GM21786 (cell line): ENCODE data around the gene DMBX1.

ENCODE experiments used
- ATAC-seq: cut with Tn5 transposase; IDR thresholded peaks from one replicate; pipeline ENCODE4 v1.9.1; 2021; ENCODE audit not compliant: unreplicated experiment

DMBX1 gene

DNA sequence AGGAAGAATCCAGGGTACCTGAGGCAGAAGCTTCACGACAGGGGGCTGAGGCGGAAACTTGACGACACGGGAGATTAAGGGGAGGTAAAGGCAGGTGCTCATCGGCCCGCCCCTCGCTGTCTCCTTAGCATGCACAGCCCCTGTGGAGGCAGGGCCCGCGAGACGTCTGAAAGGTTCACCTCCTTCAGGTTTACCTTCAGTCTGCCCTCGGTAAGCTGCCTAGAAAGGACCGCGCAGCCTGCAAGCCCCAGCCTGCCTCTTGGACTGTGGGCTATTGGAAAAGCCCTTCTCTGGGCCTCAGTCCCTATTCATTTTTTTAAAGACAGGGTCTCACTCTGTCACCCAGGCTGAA, 33.3 kb downstream of the DMBX1 start:
- no peak for ATAC-seq

DNA sequence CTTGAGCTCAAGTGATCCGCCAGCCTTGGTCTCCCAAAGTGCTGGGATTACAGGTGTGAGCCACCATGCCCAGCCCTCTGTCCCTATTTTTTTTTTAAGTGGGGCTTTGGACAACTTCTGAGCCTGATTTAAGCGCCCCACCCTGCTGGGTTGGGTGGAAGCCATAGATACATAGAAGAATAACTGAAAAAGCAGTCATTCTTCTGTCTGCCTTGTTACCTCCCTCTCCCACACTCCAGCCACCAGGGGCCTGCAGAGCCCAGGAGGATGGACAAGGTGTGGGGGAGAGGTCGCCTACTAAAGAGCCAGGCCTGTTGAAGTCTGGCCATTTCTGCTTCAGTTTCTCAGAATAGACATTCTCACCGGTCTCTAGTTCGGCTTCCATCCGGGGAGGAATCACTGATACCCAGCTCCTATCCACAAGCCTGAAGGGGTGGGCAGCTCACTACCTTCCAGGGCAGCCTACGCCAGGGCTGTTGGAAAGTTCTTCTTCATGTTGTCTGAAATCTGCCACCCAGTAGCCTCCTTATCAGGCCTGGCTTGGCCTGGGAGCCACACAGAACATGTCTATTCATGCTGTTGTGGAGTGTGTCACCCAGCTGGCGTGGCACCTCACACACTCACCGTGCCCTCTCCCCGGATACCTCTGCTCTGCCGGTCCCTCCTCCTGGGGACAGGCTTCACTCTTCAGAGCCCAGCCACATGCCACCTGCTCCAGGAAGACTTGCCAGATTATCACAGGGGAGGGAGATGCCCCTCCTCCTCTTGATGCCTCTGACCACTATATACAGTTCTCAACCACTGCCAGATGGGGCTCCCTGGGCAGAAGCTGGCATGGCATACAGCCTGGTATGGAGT, 34.1 kb downstream of the DMBX1 start:
- ATAC-seq = no peak

DNA sequence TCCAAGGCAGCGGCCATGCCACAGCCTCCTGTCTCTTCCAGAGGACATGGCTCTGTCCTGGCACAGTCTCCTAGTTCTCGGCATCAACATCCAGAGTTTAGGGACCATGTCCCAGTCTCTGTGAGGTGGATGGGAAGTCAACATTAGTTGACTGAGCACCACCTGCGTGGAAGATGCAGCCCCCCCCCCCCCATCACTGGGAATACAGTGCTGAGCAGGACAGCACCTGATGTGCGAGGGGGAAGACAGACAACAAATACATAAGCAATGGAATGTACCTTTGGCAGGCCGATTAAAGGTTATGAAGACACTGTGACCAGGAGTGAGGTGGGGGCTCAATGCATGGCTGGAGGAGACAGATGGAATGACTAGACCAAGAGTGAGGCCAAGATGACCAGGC, 35.2 kb downstream of the DMBX1 start:
- no peak for ATAC-seq

DNA sequence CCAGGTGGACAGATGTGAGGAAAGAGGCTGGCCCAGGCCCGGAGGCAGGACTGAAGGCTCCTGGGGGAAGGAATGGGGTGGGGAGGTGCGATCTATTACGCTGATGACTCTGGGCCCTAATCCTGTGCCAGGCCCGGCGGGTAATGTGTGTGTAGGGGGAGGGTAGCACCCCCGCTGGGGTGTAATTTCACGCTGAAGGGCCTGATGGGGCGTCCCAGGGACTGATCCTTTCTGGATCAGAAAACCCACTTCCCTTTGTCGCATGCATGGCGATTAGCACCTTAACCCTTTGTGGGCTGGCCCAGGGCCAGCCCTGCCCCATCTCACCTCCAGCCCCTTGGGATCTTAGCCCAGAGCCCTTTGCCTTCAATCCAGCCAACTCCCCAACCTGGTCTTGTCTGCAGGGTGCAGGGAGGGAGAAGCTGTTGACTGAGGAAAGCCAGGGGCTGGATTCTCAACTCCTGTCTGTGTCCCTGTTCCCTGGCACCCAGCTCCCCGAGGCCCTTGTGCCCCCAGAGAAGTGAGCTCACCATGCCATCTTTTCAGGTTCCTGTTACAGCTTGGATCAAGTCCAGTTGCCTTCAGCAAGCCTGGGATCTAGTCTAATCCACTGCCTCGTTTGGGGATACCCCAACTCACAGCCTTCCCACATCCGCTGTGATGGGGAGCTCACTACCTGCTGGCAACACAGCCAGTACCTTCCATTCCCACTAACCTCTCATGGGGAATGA, 35.8 kb downstream of the DMBX1 start:
- ATAC-seq = no peak

DNA sequence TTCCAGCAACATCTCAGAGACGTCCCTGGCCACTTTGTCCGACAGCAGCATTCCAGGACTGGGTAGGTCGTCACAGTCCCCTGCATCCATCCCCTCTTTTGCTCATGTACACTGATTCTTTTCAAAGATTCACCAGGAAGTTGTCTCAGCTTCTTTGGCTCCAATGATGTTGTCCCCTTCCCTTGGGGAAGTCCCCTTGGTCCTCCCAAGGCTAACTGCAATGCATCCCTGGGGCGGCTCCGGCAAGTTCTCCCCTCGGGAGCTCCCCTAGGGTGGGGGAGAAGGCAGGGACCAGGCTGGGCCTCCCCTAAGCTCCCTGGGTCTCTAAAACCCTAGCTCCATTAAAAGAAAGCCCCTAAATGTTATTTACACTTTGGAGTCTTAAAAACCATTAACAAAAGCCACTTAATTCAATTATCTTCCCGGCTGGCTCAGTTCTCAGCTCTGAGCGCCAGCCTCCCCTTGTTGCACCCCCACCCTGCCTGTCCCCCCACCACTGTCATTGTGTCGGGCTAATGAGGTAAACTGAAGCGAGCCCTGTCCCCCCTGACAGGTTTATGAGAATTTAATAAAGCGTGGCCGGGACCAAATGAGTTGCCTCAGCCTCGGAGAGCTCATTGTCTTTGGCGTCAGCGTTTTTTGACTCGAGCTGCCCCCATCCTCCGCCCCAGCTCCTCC, 36.5 kb downstream of the DMBX1 start:
- ATAC-seq = no peak

DNA sequence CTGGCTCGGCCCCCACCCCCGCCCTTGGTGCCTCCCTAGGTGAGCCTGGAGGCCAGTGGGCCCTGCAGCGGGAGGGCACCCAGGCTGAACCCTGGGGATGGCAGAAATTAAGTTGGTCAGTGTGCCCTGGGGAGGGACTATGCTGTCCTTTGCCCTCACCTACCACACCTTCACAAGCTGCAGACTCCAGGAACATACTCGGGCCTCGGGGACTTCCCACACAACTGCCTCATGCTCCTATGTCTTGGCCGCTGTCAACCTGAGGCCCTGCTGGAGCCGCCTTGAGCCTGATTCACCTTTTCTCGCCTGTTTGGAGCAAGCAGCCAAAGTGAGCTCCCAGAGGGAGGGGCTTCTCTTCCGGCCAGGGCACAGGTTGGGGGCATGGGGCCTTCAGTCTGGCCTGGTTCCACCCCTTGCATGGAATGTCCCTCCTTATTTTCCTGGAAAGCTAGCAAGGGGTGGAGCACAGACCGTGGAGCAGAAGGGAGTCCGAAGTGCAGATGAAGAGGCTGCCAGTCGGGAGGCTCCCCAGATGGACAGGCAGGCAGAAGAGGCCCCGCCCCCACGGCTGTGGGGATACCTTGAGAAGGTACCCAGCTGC, 37.2 kb downstream of the DMBX1 start:
- no peak for ATAC-seq

DNA sequence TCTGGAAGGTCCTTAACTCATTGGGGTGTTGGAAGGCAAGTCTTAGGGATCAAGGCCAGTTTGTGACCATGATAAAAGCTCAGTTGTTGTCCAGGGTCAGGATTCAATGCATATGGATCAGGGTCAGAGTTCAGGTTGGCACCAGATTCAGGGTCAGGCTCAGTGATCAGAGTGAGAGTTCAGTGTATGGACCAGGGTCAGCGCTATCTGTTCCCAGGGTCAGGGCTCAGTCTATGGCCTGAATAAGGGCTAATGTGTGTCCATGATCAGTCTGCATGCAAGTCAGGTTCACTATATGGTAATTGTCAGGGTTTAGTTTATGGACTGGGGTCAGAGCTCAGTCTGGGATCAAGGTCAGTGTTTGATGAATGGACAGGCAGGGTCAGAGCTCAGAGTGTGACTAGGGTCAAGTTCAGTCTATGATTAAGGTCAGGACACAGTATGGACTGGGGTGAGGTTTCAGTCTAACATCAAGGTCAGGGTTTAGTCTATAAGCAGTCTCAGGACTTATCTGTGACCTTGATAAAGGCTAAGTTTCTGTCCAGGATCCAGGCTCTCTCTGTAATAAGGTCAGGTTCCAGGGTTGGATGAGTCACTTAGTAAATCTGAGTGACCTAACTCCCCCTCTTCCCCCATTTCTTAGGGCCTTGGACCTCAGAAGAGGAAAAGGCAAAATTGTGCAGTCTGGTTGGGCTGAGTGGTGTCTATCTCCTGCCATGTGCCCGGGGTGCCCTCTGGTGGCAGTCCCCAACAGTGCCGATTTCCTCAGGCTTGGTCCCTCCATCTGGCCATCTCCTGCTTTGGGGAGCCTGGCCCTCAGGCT, 38.0 kb downstream of the DMBX1 start:
- ATAC-seq = peak; percentile 60

DNA sequence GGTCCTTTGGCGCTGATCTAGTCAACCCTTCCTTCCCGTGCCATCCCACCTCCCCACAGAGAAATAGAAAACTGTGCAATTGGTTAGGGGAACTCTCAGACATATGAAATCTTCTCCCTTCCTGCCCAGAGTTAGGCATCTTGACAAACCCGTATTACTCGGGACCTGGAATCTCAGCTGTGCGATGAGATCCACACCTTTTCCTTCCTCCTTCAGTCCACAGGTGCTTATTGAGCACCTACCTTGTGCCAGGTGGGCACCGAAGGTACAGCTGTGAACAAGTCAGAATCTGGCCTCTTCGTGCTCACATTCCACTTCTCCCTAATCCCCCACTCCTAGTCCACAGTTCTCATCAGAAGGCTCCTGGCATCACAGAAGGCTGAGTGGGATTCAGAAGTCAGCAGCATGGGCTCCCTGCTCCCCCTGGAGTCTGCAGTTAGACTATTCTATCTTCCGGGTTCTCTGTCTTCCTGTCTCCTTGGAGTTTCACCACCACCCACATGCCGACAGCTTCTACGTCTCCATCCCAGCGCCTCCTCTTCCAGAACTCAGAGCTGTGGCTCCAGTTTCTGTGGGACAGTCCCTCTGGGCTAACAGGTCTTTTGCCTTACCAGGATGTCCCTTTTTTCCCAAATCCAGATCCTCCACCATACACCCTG, 38.8 kb downstream of the DMBX1 start:
- ATAC-seq = no peak

DNA sequence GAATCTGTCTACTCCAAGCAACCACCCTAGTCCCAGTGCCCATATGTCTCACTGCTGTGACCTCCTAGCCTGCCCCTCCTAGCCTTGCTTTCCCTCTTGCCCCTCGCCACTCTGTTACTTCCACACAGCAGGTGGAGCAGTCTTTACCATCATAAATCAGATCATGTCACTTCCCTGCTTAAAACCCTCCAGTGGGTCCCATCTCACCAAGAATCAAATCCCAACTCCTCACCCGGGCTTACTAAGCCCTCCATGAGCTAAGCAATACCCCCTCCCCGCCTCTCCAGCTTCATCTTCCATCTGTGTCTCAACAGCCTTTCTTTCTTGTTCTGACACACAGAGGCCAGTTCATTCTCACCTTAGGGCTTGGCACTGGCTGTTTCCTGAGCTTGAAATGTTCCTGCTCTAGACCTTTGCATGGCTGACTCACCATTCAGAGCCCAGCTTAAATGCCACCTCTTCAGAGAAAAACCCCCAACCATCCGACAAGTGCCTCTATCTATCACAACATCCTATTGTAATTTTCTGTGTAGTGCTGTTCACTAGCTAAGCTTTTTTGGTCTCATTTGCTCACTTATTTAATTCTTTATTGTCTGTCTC, 39.5 kb downstream of the DMBX1 start:
- no peak for ATAC-seq

DNA sequence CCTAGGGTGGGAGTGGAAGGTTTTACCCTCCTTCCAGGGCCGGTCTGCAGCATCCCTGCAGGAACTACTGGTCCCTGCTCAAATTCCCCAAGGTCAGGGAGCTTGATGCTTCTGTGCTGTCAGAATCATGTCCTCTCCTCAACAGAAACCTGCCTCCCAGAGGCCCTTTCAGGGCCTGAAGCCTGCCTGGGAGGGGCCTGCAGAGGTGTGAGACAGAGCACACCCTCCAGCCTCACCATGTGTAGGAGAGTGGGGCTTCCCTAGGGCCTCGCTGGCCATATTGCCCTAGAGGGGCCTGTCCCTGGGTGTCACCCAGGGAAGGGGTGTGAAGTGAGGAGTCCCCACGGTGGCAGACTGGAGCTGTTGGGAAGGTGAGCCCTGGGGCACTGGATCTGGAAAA, 40.7 kb downstream of the DMBX1 start:
- no peak for ATAC-seq

DNA sequence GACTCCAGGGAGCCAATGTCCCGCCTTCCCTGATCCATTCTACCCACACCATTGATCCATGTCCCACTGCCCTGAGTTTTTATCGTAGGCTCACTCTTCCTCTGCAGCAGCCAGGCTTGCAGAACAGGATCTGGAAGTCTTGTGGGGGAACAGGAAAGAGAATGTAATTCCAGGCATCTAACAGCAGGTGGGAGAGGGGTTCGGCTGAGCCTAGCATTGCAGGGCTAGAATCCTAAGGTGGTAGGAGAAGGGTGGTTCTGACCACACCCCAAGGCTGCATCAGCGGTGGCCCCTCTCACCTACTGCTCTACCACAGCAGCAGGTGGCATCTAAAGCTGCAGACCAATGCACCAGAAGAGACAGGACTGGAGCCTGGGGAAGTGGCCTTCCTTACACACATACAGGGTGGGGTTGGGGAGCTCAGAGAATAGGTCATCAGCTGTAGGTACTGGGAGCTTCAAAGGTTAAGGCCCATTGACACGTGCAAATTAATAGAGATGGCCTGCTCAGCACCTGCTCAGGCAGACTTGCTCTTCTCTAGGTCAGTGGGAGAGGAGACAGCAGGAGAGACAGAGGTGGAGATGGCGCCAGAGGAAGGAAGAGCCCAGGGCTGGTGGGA, 41.3 kb downstream of the DMBX1 start:
- ATAC-seq = no peak

DNA sequence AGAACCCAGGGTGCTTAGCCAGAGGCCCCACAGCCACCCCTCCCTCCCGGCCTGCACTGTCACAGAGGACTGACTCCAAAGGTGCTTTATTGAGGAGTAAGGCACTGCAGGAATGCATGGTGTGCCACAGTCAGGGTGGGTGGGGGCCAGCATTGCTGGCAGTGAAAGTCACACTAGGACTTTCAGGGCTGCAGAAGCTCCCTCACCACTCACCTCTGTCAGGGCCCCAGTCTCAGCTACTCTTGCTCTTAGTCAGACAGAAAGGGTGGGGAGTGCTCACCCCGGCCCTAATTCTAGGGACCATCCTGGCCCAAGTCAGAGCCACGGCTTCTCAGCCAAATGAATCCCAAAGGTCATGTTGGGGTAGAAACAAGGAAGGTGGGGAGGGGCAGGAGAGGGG, 42.5 kb downstream of the DMBX1 start:
- no peak for ATAC-seq

DNA sequence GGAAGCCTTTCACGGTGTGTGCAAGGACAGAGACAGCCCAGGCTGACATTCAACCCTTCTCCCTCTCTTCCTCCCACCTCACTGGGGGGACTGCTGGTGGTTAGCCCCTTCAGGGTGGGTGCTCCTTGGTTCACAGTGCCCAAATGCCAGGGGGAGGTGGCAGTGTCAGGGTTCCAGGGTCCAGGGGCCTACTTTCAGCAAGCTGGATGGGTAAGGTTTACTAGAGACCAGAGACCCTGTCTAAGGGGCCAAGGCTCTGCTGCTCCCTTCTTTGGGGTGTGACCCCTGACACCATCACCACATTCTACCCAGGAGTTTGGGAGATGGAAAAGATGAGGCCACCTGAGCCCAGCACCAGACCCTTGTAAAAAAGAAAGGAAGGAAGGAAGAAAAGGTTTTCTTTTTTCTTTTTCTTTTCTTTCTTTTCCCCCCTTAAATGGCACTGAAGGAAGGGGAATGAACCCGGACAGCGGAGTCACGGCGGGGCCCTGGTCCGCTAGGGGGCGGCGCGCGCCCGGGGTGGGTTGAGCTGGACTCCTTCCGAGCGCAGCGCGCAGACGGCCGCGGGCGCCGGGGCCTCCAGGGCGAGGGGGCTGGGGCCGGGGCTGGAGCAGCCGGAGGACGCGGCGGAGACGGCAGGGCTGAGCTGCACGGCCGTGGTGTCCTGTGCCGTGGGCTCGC, 43.0 kb downstream of the DMBX1 start:
- ATAC-seq = no peak

DNA sequence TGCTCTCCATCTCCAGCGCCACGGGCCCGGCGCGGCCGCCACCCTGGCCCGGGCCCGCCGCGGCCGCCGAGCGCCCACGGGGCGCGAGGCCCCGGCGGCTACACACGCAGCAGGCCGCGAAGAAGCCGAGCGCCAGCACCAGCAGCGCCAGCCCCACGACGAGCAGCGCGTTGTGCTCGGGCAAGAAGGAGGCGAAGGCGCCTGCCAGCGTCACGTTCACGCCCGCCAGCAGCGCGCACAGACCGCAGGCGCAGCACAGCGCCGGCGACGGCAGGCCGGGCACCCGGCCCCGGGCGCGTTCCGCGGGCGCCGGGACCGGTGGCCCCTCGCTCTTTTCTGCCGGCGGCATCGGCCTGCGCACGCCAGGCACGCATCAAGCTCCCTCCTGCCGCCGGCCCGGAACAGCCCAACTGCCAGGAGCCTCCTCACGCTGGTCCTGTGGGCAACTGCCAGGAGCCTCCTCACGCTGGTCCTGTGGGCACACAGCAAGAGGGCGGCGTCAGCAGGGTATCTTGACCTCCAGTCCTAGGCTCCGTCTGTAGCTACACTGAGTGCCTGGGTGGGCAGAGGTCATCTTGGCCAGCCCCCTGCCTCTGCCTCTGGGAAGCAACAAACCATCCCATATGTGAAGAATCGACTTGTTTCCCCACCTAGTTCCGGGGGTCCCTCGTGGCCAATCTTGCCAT, 43.7 kb downstream of the DMBX1 start:
- ATAC-seq = no peak

DNA sequence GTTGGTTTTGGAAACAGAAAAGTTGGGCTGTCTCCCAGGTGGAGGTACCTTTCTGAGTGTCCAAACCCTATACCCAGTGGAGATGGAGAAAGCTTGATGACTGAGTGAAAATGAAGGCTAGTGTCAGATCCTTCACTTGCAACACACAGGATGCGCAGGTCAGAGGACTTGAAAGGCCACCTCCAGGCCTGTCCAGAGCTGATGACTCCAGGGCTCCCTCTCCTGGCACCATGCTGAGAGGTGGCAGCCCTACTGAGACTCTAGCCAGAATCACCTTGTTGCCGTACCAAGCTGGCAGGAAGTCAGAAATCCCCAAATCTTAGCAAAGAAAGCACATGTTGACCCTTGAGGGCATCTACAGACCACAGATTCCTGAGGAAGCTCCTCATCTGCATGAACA, 45.4 kb downstream of the DMBX1 start:
- ATAC-seq = no peak

DNA sequence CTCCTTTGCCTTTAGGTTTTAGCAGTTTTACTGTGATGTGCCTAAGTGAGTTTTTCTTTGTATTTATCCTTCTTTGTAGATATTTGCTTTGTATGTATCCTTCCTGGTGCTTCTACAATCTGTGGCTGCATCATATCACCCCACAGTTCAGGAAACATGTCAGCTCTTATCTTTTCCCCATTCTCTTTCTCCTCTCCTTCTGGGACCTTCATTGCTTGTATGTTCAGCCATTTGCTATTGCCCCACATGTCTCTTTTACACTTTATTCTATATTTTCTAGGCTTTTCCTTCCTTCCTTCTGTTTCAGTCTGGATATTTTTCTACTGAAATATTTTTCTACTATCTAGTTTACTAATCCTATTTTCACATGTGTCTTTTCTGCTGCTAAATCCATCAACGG, 46.9 kb downstream of the DMBX1 start:
- no peak for ATAC-seq

DNA sequence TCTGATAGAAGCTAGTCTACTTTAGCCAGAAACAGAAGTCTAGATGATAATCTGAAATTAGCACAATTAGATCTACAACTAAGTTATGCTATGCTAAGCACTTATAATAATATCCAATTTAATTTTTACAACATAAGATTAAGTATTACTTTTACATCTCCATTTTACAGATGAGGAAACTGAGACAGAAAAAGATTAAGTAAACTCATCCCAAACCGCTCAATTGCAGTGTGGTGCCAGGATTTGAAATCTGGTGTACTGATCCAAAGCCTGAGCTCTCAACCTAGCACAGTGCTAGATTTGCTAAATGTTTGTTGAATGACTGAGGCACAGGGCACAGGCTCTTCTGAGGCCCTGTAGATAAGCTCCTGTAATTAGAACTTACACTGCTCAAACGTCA, 48.0 kb downstream of the DMBX1 start:
- ATAC-seq = no peak

DNA sequence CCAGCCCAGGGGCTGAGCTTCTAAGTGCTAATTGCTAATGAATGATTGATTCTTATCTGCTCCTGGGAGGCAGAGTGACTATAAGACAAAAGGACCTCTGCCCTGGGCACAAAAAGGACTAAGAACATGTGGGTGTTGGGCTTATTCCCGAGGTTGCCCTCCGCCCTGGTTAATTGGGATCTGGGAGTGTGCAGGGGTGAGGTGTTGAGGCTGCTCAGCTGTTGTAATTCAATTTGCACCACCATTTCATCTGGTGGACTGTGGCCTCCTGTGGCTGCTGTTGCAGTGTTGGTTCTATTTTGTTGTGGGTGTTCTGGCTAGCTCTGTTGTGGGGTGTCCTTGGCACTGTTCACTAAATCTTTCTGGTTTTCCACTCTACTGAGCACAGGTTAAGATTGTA, 48.5 kb downstream of the DMBX1 start:
- no peak for ATAC-seq
